ENCODE measurements around the gene PEX12.

DNA sequence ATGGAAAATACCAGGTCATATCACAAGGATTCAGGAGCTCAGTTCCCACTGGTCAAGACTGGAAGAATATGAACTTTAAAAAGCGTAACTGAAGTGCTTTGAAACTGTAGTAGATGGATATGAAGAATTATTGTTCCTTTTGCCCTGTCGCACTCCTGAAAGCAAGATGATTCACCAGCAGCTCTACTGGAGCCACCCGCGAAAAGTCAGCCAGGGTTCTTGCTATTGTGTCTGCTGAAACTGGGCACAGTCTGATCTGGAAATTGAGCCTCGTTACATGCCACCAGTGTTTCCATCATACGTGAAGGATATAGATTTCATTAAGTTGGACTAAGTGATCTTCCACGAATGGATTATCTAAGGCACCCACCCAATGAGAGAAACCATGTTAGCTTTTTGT is 25.3 kb upstream of the PEX12 start:
- TF ChIP-seq, protein P1, sequence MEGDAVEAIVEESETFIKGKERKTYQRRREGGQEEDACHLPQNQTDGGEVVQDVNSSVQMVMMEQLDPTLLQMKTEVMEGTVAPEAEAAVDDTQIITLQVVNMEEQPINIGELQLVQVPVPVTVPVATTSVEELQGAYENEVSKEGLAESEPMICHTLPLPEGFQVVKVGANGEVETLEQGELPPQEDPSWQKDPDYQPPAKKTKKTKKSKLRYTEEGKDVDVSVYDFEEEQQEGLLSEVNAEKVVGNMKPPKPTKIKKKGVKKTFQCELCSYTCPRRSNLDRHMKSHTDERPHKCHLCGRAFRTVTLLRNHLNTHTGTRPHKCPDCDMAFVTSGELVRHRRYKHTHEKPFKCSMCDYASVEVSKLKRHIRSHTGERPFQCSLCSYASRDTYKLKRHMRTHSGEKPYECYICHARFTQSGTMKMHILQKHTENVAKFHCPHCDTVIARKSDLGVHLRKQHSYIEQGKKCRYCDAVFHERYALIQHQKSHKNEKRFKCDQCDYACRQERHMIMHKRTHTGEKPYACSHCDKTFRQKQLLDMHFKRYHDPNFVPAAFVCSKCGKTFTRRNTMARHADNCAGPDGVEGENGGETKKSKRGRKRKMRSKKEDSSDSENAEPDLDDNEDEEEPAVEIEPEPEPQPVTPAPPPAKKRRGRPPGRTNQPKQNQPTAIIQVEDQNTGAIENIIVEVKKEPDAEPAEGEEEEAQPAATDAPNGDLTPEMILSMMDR (conservative IDR thresholded peaks at IDR 0.05 in 1 of 2, IDR thresholded peaks at IDR 0.05 in 1 of 2; ENCODE audit: extremely low read depth in 1 of 2, insufficient read depth in 1 of 2, low read depth in 1 of 2, low read length in 2 of 2), result no peak
- no peak for TF ChIP-seq EZH2 (IDR thresholded peaks at IDR 0.05; ENCODE audit: borderline replicate concordance, low read length)
